BLaER1 treated with 17β-estradiol and CSF1 and Interleukin-3, amounts not matched to agents 10 nM and 100 nM (cell line): ENCODE results near the gene DCAF11.

ENCODE experiments used
- H3K27ac ChIP-seq, 11 experiments: shearing (Covaris generic); formaldehyde crosslinking; 2 replicates each; pipeline ENCODE4 v1.8.1; 2022
- H3K27me3 ChIP-seq, 11 experiments: shearing (Covaris generic); formaldehyde crosslinking; 2 replicates each; pipeline ENCODE4 v1.8.1; 2022
- H3K36me3 ChIP-seq, 11 experiments: shearing (Covaris generic); formaldehyde crosslinking; 2 replicates each; pipeline ENCODE4 v1.8.1; 2022
- H3K4me1 ChIP-seq, 10 experiments: shearing (Covaris generic); formaldehyde crosslinking; 2 replicates each; pipeline ENCODE4 v1.8.1; 2022
- H3K4me2 ChIP-seq, 11 experiments: shearing (Covaris generic); formaldehyde crosslinking; 2 replicates each; pipeline ENCODE4 v1.8.1; 2022
- H3K4me3 ChIP-seq, 10 experiments: shearing (Covaris generic); formaldehyde crosslinking; 2 replicates each; pipeline ENCODE4 v1.8.1; 2022
- H3K9ac ChIP-seq, 11 experiments: shearing (Covaris generic); formaldehyde crosslinking; 2 replicates each; pipeline ENCODE4 v1.8.1; 2022
- H3K9me3 ChIP-seq, 11 experiments: shearing (Covaris generic); formaldehyde crosslinking; replicated peaks in 1 of 11; 2 replicates each; pipeline ENCODE4 v1.8.1; 2022
- H4K20me1 ChIP-seq, 11 experiments: shearing (Covaris generic); formaldehyde crosslinking; 2 replicates each; pipeline ENCODE4 v1.8.1; 2022
- Cebpa-rat ChIP-seq, 11 experiments: shearing (Covaris generic); IDR thresholded peaks; 2 replicates each; pipeline ENCODE4 v1.8.1; 2022

Gene DCAF11

DNA sequence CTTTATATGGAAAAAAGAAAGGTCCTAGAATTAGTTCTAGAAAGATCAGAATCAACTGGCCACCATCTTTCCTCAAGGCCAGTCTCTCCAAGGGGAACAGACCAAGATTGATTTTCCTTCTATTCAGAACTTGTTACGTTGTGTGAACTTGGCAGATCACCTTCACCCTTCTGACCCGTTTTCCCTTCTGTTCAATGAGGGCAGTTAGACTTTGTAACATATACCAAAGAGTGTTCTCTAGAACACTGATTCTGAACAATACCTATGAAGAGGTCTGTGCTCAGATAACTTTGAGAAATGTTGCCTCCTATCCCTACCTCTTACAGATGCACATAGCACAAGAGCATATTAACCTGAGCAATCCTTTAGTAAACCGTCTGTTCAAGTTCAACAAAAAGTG is 31.1 kb upstream of the DCAF11 start:
- Histone ChIP-seq H3K27ac (no peak overlapping the region), H3K27me3 (peaks cover 0 to 36% (median 13%) of the 10 kb centered on the region in 11 experiments; a peak in 12 of 22 replicates), H3K9me3 (no peaks in the 10 kb centered on the region), H3K4me3 (no peak overlapping the region), H3K4me1 (peaks cover 7 to 51% (median 35%) of the 10 kb centered on the region in 10 experiments; a peak in 19 of 20 replicates), H4K20me1 (peaks cover 0 to 9% (median 0%) of the 10 kb centered on the region in 11 experiments; a peak in 2 of 22 replicates), H3K9ac (no peak overlapping the region), H3K4me2 (no peak overlapping the region), H3K36me3 (no peaks in the 10 kb centered on the region)
- no peak for TF ChIP-seq Cebpa-rat (IDR thresholded peaks at IDR 0.05)

DNA sequence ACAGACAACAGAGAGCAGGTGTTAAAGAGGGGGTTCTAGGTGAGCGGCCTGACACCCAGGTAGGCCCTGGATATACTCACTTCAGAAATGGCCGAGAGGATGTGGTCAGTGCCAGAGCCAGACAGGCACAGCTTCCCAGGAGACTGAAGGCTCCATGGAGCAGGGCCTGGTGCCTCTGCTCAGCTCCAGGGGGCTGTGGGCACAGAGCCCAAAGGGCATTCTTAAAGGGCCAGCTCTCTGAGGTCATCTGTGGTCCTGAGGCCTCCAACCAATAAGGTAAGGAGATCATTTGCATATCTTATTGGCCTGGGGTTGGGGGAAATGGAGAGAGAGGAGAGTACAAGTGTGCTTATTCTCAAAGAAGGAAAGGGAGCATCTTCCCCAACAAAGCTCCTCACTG is 30.1 kb upstream of the DCAF11 start:
- Histone ChIP-seq H3K4me3 (no peak overlapping the region), H3K9ac (no peak overlapping the region), H3K36me3 (no peaks in the 10 kb centered on the region), H4K20me1 (peaks cover 0 to 9% (median 0%) of the 10 kb centered on the region in 11 experiments; a peak in 2 of 22 replicates), H3K4me1 (peaks cover 7 to 41% (median 28%) of the 10 kb centered on the region in 10 experiments; a peak in 19 of 20 replicates), H3K27me3 (peaks cover 0 to 36% (median 13%) of the 10 kb centered on the region in 11 experiments; a peak in 12 of 22 replicates), H3K4me2 (peak overlapping the region in 5 of 11 experiments; percentile 3 to 20 (median 5); a peak in 2 of 22 replicates), H3K27ac (no peak overlapping the region), H3K9me3 (no peaks in the 10 kb centered on the region)
- TF ChIP-seq Cebpa-rat (IDR thresholded peaks at IDR 0.05): no peak

DNA sequence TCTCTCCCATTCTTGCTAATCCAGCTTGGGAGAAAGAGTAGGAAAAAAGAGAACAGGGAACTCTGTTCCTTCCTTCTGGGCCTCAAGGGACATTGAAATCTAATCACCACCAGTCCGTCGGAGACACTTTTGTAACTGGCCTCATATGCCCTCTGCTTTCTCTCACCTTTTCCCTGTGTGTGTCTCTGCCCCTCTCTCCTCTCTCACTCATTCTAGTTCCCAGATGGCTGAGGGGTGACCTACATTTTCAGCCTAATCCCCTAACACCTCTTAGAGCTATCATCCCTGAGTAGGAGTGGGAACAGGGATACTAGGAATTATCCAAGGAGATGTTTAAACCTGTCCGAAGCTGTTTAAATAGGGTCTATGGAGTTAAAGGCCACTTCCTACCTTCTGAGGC is 29.4 kb upstream of the DCAF11 start:
- H3K36me3 ChIP-seq: no peaks in the 10 kb centered on the region
- H3K27me3 ChIP-seq: peaks cover 0 to 28% (median 13%) of the 10 kb centered on the region in 11 experiments; a peak in 12 of 22 replicates
- H3K9ac ChIP-seq: no peak overlapping the region
- H3K4me2 ChIP-seq: no peak overlapping the region
- TF ChIP-seq Cebpa-rat (IDR thresholded peaks at IDR 0.05): no peak
- no peaks in the 10 kb centered on the region for H3K9me3 ChIP-seq
- peaks cover 0 to 9% (median 0%) of the 10 kb centered on the region in 11 experiments; a peak in 2 of 22 replicates for H4K20me1 ChIP-seq
- H3K4me1 ChIP-seq: peaks cover 7 to 34% (median 21%) of the 10 kb centered on the region in 10 experiments; a peak in 19 of 20 replicates
- H3K27ac ChIP-seq: no peak overlapping the region
- H3K4me3 ChIP-seq: no peak overlapping the region

DNA sequence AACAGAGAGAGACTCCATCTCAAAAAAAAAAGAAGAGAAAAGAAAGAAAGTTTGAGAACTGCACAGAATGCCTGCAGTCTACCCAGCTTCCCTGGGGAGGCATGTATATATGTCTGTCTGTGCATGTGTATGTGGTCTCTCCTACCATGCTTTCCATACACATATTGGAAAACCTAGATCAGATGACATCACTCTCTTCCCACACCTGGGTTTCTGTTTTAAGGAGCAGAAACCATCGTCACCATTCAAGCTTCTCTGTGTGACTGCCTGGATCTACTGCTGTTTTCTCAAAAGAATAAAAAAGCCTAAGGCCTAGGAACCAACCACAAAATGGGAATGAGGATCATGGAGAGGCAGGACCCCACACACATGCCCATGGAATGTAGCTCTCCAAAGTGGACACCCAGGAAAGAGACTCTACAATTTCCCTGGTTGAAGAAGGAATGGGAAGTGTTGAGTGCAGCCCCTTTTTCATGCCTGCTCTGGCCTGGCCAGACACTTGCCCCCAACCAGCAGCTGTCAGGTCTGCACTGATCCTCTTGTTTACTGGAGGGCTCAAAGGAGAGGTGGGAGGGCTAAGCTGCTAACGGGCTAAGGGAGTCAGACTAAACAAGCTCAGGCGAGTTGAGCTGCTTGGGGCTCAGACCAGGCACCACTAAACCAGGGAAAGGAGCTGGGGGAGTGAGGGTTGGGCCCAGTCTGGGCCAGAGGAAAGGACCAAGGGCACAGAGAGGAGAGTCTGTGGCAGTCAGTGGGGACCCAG is 28.2 kb upstream of the DCAF11 start:
- Histone ChIP-seq H3K4me2 (no peak overlapping the region), H3K36me3 (no peaks in the 10 kb centered on the region), H4K20me1 (0 out of 22 replicates have a peak, but pooled peaks cover 0 to 9% (median 0%) of the 10 kb centered on the region in 11 experiments), H3K4me1 (peaks cover 8 to 32% (median 19%) of the 10 kb centered on the region in 10 experiments), H3K4me3 (no peak overlapping the region), H3K27ac (no peak overlapping the region), H3K9me3 (no peaks in the 10 kb centered on the region), H3K27me3 (peaks cover 0 to 19% (median 11%) of the 10 kb centered on the region in 11 experiments; a peak in 12 of 22 replicates), H3K9ac (no peak overlapping the region)
- no peak for TF ChIP-seq Cebpa-rat (IDR thresholded peaks at IDR 0.05)

DNA sequence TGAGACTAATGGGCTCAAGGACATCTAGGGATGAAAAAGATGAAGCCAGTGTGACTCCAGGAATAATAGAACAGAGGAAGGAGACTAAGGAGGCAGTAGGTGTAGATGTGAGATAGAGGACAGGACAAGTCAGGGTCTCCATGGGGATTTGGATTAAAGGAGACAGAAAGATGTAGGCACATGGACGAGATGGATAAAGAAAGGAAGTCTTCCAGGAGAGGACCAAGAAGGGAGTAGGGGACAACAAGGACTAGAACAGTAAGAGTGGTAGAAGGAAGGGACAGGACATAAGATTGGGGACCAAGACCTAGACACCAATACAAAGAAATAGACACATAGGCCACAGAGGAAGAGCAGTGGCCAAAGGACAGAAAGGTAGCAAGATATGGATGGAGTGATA is 27.6 kb upstream of the DCAF11 start:
- Histone ChIP-seq H3K9ac (no peak overlapping the region), H3K4me2 (no peak overlapping the region), H3K4me3 (no peak overlapping the region), H3K9me3 (no peaks in the 10 kb centered on the region), H3K27me3 (peaks cover 0 to 13% (median 5%) of the 10 kb centered on the region in 11 experiments; a peak in 12 of 22 replicates), H3K4me1 (peaks cover 10 to 28% (median 16%) of the 10 kb centered on the region in 10 experiments), H3K36me3 (no peaks in the 10 kb centered on the region), H3K27ac (no peak overlapping the region), H4K20me1 (0 out of 22 replicates have a peak, but pooled peaks cover 0 to 9% (median 0%) of the 10 kb centered on the region in 11 experiments)
- TF ChIP-seq Cebpa-rat (IDR thresholded peaks at IDR 0.05): no peak

DNA sequence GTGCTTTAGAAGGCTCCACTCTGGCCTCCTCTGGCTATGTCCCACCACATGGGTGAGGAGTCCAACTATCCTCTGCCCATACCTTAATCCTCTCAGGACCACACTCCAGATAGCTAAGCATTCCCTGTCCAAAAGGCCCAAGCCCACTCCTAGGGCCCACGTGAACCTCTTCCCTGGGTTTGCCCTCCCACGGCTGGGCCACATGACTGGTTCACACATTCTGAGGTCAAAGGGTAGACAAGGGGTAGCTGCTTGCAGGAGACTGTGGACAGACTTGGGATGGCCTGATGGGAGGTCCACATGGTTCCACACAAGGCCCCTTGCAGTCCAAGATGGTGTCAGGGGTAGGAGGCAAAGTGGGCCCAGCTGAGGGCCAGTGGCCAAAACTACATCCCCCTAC is 26.5 kb upstream of the DCAF11 start:
- Histone ChIP-seq H3K4me2 (no peak overlapping the region), H4K20me1 (no peaks in the 10 kb centered on the region), H3K9me3 (no peaks in the 10 kb centered on the region), H3K4me1 (peaks cover 18 to 33% (median 26%) of the 10 kb centered on the region in 10 experiments), H3K27ac (no peak overlapping the region), H3K4me3 (no peak overlapping the region), H3K36me3 (no peaks in the 10 kb centered on the region; a peak in 1 of 22 replicates), H3K9ac (no peak overlapping the region), H3K27me3 (peaks cover 0 to 2% (median 0%) of the 10 kb centered on the region in 11 experiments; a peak in 2 of 22 replicates)
- TF ChIP-seq Cebpa-rat (IDR thresholded peaks at IDR 0.05): no peak

DNA sequence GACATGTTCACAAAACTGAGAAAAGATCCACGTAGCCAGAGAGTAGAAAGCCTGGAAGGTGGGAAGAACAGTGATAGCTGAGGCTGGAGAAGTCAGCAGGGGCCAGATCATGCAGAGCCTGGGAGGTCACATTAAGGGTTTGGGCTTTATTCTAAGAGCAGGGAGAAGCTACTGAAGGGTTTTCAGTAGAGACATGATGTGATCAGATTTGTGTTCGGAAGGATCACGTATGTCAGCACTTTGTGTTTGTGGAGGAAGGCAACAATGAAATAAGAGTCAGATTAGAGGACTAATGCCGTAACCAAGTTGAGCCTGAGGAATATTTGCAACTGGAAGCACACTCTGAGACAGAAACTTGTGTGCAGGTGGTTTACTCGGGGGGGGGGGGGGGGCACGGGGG is 24.7 kb upstream of the DCAF11 start:
- Histone ChIP-seq H3K27ac (no peak overlapping the region), H3K27me3 (no peaks in the 10 kb centered on the region), H3K4me3 (no peak overlapping the region), H3K36me3 (no peaks in the 10 kb centered on the region; a peak in 1 of 22 replicates), H3K9ac (no peak overlapping the region), H3K9me3 (no peaks in the 10 kb centered on the region), H3K4me1 (peaks cover 25 to 34% (median 29%) of the 10 kb centered on the region in 10 experiments), H3K4me2 (peak overlapping the region in 1 of 11 experiments; percentile 14; a peak in 1 of 22 replicates), H4K20me1 (no peaks in the 10 kb centered on the region)
- TF ChIP-seq Cebpa-rat (IDR thresholded peaks at IDR 0.05): no peak

DNA sequence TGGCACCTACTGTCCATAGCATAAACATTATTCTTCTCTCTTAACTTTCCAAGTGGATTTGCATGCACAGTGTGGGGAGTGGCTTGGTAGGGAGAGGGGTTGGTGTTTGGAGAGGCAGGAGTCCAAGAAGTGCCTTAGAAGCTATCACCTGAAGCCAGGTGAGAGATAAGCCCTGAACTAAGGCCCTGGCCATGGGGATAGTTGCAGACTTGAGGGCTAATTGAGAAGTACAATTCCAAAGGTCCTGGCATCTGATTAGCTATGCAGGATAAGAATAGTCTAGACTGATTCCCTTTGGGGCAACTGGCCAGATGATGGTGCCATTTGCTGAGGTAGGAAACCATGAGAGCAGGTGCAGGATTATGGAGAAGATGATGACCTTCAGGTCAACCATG is 22.5 kb upstream of the DCAF11 start:
- H3K4me2 ChIP-seq: peak overlapping the region in 6 of 11 experiments; percentile 72 to 91 (median 86); a peak in 9 of 22 replicates
- H3K9me3 ChIP-seq: no peaks in the 10 kb centered on the region
- TF ChIP-seq Cebpa-rat (IDR thresholded peaks at IDR 0.05): no peak
- H3K9ac ChIP-seq: no peak overlapping the region
- no peaks in the 10 kb centered on the region for H3K27me3 ChIP-seq
- H3K4me1 ChIP-seq: peaks cover 41 to 52% (median 48%) of the 10 kb centered on the region in 10 experiments
- H4K20me1 ChIP-seq: peaks cover 0 to 16% (median 0%) of the 10 kb centered on the region in 11 experiments; a peak in 5 of 22 replicates
- peaks cover 5 to 15% (median 9%) of the 10 kb centered on the region in 11 experiments; a peak in 19 of 22 replicates for H3K36me3 ChIP-seq
- no peak overlapping the region for H3K4me3 ChIP-seq
- H3K27ac ChIP-seq: no peak overlapping the region; a peak in 1 of 22 replicates
